GM18907 (cell line): ENCODE measurements around the gene PBX3.

Experiments used
- ATAC-seq: cut with Tn5 transposase; IDR thresholded peaks from one replicate; pipeline ENCODE4 v1.9.1; 2021; ENCODE audit warnings: mild to moderate bottlenecking, moderate library complexity; ENCODE audit not compliant: unreplicated experiment

PBX3 gene

DNA sequence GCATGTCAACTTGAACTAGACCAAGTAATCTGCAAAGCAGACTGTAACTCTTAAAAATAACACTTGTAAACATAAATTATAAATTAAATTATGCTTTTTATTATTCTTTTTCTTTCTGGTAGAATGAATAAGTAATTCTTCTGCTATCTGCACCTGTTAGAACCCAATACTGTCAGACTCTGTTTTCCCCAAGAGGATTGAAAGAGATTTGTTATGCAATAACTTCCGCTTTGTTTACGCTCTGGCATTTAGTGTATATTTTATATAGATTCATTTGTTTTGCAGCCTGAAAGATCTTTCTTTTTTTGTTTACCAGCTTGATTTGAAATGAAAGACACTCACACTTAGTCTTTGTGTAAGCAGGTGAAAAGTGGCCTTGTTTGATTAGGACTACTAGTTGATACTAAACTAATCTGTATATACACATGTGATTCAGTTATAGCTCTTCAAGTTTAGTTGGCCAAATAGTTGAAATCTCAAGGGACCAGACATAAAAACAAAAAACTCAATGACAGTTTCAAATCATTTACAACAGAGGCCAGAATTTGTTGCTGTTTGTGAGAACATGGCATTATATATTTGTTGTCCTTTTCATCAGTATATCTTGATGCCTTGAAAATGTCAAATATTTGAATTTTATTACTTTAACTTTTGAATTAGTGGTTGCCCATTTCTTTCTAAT lies 155.8 kb downstream of the PBX3 start:
- ATAC-seq: no peak

DNA sequence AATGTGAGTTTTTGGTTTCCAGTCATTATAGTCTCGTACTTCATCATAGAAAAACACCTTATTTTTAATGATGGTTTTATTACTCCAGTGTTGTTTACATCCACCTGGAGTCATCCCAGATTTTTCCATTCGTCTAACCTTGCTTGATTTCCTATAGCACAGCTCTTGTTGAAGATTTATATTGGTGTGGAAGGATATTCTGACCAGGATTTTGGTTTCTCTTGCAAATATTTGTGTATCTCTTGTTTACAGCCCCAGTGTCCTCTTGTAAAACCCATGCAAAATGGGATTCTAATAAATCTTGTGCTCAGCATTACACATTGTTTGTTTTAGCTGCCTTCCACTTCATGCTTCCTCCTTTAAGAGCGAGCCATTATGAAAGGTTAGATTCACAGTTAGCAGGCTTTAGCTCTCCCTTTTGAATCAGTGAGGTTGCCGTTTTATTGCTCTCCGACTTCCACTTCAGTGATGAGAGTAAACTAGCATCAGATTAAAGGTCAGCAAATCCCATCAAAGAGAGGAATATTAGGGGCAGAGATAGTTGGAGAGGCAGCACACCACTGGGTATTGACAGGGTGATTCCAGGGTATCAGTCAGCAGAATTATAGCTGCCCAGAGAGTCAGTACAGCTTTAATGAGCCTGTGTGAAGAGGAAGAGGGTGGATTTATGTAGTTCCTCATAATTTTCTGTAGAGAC lies 157.1 kb downstream of the PBX3 start:
- ATAC-seq: no peak

DNA sequence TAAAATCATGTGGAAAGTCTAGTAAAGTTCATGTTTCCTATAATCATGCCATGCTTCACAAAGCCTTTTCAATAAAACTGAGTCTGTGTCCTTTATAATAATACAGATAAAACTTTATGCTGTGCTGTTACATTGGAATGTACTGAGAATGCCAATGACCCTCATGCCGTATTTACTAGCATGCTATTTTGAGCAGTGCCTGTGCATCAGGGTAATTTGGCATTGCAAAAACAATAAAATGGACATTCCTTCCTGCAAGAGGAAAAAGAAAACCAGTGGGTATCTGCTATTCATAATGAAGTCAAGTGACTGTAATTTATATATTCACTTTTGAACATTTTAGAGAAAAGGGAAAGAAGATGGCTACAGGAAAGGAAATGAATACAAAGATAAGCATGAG lies 159.0 kb downstream of the PBX3 start:
- ATAC-seq: no peak

DNA sequence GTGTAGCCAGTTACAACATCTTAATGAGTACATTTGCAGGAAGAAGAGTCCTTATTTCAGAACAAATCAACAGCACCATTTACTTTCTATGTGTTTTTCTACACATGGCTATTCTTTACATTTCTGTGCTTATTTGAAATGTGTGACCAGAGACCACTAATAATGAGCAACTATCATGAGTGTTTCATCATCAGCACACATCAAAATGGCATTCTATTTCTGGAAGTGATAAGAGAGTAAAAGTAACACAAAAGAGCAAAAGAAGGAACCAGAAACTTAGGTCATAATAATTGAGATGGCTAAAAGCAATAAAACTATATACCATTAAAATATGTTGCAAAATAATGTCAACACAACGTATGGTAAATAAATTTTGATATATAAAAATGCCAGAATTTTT lies 159.7 kb downstream of the PBX3 start:
- no peak for ATAC-seq

DNA sequence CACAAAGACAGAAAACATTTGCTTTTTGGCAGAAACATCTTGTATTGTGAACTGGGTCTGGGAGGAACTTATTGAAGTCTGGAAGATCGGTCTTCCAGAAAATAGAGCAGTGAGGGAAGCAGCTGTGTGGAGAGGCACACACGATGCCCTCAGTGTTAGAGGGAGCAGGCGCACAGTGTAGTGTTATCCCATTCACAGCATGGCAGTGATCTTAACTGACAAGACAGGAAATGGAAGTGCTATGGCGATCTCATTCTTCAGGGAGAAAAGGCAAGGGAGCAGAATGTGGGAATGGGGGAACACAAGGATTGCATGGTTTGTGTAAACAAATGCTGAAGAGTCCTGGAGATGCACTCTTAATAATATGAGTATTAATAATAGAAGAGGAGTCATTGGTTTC lies 161.0 kb downstream of the PBX3 start:
- ATAC-seq: no peak

DNA sequence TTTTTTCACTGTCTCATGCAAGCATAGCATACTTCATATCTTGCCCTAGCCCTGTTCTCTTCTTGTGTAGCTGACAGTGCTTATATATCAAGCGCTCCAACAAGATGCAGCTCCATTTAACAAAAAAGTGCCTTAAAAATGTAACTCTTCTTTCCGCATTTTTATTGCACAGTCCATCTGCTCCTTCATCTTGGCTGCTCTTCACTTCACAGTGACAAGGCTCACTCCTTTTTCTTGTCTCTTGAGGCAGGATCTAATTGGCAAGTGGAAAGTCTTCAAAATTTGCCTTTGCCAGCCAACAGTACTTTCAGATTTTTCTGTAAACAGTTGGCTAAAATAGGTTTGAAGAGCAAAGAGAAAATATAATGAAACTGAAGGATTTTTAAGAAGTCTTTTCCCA lies 161.8 kb downstream of the PBX3 start:
- ATAC-seq: no peak

DNA sequence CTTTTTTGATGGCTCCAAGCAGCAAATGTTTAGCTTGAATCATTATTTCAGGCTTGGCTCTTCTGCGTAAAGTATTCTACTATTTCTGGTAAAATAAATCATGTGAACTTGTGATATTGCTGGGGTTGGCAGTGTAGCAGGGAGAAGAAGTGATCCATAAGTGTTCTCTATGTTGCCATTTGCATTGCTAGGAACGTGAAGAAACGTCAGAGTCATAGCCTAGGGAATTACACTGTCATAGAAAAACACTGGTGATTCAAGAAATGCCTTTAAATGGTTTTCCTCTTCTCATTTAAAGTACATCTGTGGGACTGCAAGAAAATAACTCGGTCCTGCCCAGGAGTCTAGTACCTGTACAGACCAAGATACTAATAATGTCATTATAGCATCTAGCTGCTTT lies 162.3 kb downstream of the PBX3 start:
- ATAC-seq: no peak

DNA sequence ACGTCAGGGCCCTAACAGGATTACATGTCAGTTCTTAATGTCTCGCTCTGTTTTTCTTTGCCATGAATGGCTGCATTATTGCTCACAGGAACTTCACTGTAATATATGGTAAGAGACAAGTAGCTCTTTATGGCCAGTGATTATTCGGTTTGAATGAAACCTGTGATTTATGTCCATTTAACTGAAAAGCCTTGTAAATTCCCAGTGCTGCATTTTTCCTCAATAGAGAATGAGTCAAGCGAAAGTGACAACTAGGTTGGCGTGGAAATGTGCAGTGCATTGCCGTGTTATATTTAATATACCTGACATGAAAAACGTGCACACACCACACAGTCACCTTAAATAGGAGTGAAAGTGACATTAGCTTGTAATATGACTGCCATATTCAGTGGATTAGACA lies 163.1 kb downstream of the PBX3 start:
- no peak for ATAC-seq

DNA sequence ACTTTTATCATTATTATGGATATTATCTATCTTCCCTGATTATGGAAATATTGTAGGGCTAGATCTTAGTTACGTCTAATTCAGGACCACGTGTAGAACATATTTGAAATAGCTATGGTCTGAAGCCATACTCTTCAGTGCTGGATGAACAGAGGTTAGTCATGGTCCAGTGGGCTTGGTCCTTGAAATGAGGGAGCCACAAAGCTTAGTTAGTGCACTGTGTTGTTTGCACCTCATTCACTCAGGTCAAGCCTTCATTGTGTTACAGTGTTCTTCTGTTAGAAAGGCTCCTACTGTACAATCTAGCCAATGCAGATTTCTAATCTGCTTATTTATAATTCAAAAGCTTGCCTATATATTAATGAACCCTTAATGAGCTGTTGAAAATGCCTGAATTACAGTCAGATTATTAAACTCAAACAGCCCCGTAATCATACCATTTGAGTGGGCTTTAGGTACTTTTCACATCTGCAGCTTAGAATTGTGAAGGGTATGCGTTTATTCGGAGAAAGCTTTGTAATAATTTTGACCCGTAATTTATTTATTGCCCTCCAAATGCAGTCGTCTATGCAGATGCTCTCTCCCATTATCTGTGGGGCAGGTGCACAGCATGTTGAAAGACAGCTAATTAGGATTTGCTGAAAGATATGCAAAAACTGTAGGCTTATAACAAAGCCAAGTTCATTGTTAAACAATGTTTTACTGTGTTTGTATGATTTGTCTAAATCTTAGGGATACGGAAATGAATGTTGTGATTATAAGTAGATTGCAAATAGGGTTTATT lies 164.9 kb downstream of the PBX3 start:
- ATAC-seq: no peak

DNA sequence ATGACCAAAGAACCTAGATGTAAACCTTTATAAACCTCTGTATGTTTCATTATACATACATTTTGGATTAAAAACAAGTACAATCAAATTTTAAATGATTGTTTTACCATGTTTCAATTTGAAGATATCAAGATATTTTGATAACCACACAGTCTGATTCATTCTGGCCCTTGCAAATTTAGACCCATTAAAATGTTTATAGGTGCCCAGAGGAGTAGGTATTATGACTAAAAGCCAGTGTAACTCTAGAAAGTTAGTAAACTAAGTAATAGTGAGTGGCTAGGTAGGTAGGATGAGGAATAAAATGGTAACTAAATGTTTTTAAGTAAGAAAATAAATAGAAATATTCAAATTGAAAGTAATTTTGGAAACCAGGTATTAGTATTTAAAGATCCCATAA lies 165.5 kb downstream of the PBX3 start:
- no peak for ATAC-seq

DNA sequence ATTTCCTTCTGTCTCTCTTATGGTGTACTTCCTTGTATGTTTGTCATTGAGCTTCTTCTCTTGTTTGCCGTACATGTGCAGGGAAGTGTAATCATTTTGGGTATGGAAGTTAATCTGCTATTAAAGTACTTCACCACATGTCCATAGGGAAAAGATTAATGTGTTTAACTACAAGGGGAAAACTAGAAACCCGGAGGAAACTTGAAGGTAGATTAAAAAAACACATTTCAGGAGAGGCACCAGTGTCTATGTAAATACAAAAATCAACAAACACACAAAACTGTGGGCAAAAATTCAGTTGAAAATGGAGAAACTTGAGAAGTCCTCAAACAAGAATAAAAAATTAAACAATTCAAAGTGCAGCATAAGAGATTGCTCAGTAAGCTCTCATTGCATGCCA lies 166.4 kb downstream of the PBX3 start:
- ATAC-seq: no peak

DNA sequence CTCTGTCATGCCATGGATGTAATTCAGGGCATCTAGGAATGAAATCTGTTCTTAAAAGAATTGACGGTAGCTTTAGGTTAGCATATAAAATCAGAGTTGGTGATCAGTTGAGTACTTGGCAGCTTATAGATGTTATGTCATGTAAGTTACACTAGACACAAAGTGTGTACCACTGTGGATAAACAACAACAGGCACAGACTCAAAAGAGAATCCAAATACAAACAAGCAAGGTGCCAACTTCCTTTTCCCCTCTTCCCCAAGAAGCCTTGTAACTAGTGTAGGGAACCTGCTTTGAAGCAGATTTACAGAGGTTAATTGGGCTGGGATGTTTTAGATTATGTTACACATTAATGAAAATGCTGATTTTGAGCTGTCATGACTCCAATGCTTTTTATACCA lies 167.2 kb downstream of the PBX3 start:
- no peak for ATAC-seq

DNA sequence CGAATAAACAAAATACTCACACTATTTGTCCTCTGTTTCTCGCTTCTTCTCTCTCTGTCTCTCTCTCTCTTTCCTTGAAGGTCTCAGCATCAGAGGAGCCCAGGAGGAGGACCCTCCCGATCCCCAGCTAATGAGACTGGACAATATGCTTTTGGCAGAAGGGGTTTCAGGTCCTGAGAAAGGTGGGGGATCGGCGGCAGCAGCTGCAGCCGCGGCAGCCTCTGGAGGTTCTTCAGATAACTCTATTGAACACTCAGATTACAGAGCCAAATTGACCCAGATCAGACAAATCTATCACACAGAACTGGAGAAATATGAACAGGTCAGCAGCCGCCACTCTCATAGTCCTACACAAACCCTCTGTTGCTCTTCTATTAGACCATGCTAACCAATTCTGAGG lies 168.4 kb downstream of the PBX3 start:
- ATAC-seq: no peak

DNA sequence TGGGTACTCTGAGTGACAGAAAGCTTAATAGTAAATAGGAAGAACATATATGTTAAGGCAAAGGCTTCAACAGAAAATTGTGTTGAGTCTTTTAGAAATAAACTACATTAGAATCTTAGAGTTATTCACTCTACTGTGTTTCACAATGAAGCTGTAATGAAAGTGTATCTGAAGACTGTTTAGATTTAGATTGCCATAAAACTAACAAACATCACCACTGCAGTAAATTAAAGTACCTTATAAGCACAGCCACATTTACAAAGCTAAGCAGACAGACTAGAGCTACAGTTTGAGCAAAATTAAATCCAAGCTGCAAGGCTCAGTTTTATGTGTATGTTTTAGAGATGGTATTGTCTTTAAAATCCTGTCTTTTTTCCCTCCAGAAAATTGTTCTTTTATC lies 172.4 kb downstream of the PBX3 start:
- ATAC-seq: no peak

DNA sequence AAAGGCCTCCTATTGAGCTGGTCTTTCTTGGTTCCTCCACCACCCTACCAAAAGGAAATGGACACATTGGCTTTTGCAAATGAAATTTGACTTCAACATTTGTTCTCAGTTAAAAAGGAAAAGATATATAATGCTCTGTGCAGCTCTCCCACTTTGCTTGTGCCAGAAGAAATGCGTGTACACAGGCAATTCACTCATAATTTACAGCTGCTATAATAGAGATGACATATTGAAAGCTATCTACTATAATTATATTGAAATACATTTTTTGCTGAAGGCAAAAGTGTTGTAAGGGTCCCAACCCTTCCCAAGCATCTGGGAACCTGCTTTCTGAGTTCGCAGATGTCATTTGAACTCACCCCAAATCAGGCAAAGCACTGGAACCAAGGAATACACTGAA lies 173.2 kb downstream of the PBX3 start:
- no peak for ATAC-seq

DNA sequence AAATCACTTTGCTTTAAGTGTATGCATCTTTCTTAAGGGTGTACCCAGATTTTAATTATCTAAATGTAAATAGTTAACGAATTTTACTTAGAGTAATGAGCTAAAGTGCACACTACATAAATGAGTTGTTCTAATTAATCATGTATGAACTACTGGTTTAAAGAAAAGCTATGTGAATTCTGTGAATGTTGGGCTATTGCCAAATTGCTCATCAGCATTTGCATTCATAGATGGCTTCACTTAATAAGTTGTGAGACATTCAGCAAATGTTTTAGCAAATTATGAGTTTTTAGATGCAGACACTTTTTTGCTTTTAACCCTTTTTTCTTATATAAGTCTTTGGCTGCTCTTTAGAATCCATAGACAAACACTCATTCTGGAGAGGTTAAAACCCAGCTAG lies 175.7 kb downstream of the PBX3 start:
- ATAC-seq: no peak

DNA sequence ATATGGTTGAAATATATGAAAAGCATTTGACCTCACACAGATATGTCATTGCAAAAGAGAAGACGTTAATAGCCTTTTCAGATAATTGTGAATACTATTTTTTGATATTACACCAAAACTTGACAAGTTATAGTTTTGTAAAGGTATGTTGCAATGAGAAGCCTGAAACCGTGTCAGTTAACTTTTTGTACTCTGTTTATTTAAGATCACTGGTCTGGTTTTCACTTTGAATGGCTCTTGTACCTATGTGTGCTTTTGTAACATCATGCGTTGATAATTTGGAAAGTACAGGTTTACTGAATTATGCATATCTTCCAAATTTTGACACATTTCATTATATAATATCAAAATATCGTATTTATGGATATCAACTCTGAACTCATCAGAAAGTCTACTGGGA lies 177.2 kb downstream of the PBX3 start:
- ATAC-seq: no peak

DNA sequence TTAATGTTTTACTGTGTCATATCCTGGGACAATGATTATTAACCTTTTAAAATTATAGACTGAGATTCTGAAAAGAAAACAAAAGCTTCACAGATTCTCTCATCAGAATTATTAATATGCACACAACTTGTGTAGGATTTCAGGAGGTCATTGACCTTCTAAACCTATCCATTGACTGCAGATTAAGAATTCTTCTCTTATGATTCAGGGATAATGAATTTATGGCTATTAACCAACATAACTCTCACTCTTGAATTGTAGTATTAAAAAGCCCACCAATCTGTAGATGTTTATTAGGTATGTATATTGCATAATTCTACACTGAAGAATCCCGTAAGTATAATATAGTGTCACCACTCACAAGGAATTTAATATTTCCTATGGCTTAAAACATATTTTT lies 179.8 kb downstream of the PBX3 start:
- no peak for ATAC-seq

DNA sequence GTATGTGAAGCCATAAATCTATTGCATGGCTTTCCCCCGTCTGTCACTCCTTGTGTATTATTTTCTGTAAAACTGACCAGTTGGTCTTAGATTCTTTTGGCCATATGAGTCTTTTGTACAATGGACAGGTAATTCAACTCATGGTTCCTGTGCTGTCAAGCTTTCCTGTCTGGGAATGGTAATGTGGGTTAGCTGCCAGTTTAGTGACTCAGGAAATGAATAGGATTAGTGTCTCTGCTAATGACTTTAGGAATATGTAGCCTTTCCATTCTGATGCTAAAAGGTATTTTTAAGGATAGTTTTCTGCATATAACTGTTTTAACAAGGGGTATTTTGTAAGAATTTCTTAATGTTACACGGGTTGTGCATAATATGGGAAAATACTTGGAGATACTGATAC lies 182.7 kb downstream of the PBX3 start:
- no peak for ATAC-seq

DNA sequence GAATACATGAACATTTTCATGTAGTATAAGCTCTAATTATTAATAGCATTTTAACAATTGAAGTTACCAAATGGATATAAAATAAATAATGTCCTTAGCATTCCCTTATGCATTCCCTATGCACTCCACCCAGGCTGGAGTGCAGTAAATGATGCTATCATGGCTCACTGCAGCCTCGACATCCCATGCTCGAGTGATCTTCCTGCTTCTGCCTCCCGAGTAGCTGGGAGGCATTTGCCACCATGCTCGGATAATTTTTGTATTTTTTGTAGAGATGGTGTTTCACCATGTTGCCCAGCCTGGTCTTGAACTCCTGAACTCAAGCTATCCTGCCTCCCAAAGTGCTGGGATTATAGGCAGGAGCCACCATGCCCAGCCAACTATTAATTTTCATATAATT lies 184.0 kb downstream of the PBX3 start:
- no peak for ATAC-seq

DNA sequence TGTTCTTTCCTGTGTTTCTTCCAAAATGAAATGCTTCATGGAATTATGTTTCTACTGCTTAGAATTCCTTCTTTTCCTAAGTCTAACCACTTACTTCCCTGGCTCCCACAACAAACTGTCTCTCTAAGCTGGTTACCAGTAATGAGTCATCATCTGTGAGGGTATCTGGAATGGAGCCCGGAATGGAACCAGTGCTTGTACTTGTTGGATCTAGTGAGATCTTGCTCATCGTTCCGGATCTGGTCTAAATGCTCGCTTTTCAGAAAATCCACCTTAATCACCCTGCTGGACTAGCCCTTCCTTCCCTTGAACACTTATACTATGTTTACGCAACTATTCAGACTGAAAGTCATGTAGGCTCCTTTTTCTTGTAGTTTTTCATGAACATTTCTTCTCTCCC lies 184.8 kb downstream of the PBX3 start:
- ATAC-seq: no peak

DNA sequence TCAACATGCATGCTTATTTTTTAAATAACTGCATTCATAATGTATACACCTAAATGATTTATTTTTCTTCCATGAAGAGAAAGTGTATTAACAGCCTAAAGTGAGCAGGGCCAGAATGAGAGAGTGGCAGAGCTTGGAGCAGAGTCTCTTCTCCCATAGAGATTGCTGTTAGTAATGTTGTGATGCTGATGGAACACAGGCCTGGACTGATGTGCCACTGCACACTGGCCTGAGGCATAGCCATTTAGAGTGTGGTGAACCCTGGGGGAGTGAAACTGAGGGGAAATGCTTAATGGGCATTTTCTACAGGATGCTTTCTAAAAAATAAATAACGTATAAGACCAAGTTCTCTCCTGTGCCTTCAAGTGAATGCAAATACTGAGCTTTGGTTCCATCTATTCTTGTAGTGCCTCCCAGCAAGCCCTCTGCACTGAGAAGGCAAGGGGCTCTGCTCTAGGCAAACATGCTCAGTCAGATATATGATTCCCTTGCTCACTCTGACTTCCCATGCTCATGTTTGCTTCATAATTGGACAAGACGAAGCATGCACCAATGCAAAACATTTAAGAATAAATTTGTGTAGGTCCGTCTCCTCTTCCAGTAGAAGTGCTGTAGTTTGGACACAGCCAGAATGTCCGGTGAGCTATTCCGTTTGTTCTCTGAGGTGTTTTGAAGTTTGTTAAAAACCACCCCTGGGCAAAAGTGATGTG lies 185.7 kb downstream of the PBX3 start:
- no peak for ATAC-seq
